LNCaP clone FGC (cell line): ENCODE measurements around the gene CABYR.

Source experiments
- DNase-seq: peaks from one replicate; pipeline ENCODE4 v3.0.0-alpha.2; 2011; ENCODE audit warnings: low read depth
- H3K4me3 ChIP-seq: 2 replicates; pipeline ENCODE4 v1.5.1; 2011; ENCODE audit warnings: mild to moderate bottlenecking, low read depth, low read length, control low read depth
- TF ChIP-seq, protein P1 (sequence below): IDR thresholded peaks from 2 replicates; pipeline ENCODE4 v1.5.1; 2012; ENCODE audit warnings: mild to moderate bottlenecking; ENCODE audit not compliant: control insufficient read depth, insufficient read depth; ENCODE audit errors: extremely low read depth

Gene CABYR

GRCh38 chr18:24103320-24104021 lies 35.4 kb upstream of the CABYR start:
- H3K4me3 ChIP-seq = no peak overlapping the region
- DNase-seq = no peak
- TF ChIP-seq, protein P1, sequence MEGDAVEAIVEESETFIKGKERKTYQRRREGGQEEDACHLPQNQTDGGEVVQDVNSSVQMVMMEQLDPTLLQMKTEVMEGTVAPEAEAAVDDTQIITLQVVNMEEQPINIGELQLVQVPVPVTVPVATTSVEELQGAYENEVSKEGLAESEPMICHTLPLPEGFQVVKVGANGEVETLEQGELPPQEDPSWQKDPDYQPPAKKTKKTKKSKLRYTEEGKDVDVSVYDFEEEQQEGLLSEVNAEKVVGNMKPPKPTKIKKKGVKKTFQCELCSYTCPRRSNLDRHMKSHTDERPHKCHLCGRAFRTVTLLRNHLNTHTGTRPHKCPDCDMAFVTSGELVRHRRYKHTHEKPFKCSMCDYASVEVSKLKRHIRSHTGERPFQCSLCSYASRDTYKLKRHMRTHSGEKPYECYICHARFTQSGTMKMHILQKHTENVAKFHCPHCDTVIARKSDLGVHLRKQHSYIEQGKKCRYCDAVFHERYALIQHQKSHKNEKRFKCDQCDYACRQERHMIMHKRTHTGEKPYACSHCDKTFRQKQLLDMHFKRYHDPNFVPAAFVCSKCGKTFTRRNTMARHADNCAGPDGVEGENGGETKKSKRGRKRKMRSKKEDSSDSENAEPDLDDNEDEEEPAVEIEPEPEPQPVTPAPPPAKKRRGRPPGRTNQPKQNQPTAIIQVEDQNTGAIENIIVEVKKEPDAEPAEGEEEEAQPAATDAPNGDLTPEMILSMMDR = no peak

DNA sequence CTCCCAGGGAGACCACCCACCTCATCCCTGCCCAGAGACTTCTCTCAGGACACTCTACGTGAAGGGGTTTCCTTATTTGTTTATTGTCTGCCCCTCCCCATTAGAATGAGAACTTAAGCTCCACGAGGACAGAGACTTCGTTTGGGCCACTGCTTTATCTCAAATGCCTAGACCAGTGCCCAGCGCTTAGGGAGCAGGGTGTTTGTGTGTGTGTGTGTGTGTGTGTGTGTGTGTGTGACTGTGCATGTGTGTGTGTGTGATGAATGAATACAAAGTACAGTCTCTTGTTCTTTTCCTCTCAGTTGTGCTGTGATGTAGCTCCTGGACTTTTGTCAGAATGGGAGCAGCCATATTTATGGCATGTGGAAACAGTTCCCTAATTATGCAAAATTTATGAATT lies 34.4 kb upstream of the CABYR start:
- TF ChIP-seq, protein P1 = no peak
- DNase-seq = no peak
- no peak overlapping the region for H3K4me3 ChIP-seq

DNA sequence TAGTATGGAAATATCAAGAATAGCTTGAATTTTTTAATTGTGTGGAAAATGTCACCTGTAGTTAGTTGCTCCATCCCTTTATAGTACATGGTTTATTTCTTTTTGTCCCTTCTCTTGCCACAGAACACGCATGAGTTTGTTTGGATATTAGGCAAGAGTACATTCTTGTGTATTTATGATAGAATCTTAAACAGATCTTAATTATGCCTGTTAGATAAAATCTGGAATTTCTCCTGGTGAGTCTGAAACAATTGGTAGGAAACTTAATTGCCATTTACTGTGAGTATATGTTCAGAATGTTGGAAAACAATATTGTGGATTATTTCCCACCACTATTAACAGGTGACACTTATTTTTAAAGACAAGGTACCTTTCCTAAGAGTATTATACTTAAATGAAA lies 30.2 kb upstream of the CABYR start:
- TF ChIP-seq, protein P1 = no peak
- H3K4me3 ChIP-seq = no peak overlapping the region
- DNase-seq = peak; percentile 73

- TF ChIP-seq, protein P1 = no peak
- no peak for DNase-seq
Measured at GRCh38 chr18:24111936-24112335, 26.9 kb upstream of the CABYR start.

GRCh38 chr18:24112464-24112863 lies 26.4 kb upstream of the CABYR start:
- no peak for DNase-seq
- H3K4me3 ChIP-seq = no peak overlapping the region
- TF ChIP-seq, protein P1 = no peak

More at GRCh38 chr18:24111936-24112335, 26.9 kb upstream of the CABYR start:
- no peak overlapping the region for H3K4me3 ChIP-seq

DNA sequence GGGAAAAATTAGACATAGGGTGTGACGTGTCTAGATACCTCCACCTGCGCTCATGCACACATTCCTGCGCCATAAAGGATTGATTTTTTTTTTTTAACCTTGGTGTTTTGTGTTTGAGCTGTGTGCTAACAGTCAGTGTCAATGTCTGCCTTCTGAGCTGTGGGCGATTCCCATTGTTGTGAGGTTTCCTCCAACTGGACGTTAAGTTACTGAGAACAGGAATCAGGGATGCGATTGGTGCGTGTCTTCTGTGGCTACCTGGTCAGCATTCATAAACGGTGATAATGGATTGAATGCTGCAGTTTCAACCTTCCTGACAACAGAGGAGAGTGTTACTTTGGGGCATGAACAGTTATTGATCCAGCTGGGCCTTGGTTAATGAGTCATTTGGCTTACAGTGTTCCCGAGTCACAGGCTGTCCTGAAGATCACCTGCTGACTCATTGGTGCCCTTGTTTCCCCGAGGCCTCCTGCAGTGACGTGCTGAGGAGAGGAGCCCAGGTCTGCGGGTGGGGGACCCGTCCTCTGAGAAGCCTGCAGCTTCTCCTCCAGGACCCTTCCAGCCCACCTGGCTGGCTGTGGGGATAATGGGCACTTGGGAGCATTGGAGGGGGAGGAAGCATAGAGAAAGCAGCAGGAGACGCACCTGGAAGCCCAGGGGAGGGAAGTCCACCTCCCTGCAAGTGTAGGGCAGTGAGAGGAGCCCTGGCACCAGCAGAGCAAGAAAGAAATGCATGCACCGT lies 25.8 kb upstream of the CABYR start:
- H3K4me3 ChIP-seq = no peak overlapping the region
- DNase-seq = no peak
- TF ChIP-seq, protein P1 = no peak
